HepG2 (cell line): Measurements from ENCODE around the gene TM9SF3. TPM values are rescaled to one million over a fixed set of nuclear protein-coding genes. Genes with fewer than 3 reads are reported as not detected.

Experiments
- AGO1 ChIP-seq: fragments of 200-400 bp; formaldehyde crosslinking; IDR thresholded peaks from 2 replicates; pipeline ENCODE4 v1.6.1; 2017; ENCODE audit warnings: mild to moderate bottlenecking, low read depth, low read length, moderate library complexity; ENCODE audit not compliant: poor library complexity, severe bottlenecking
- ARNTL ChIP-seq: sonication (generic); formaldehyde crosslinking; IDR thresholded peaks from 2 replicates; pipeline ENCODE4 v1.4.0; 2020; ENCODE audit warnings: mild to moderate bottlenecking, missing genetic modification reagents
- FOXO4 ChIP-seq: sonication (generic); formaldehyde crosslinking; conservative IDR thresholded peaks from 2 replicates; pipeline ENCODE4 v1.8.1; 2023; ENCODE audit warnings: missing genetic modification reagents
- HOXA5 ChIP-seq: sonication (generic); formaldehyde crosslinking; IDR thresholded peaks from 2 replicates; pipeline ENCODE4 v1.4.0; 2020; ENCODE audit warnings: missing genetic modification reagents
- JUNB ChIP-seq: sonication (generic); formaldehyde crosslinking; IDR thresholded peaks from 2 replicates; pipeline ENCODE4 v1.8.0; 2022; ENCODE audit warnings: missing genetic modification reagents, mild to moderate bottlenecking, borderline replicate concordance
- KAT2B ChIP-seq: fragments of 150-350 bp; IDR thresholded peaks from 2 replicates; pipeline ENCODE4 v1.6.1; 2014; ENCODE audit warnings: low read depth, low read length, borderline replicate concordance
- KDM5A ChIP-seq: fragments of 200-600 bp; sonication (generic); IDR thresholded peaks from 2 replicates; pipeline ENCODE4 v1.7.0; 2018; ENCODE audit warnings: antibody characterized with exemption, mild to moderate bottlenecking, low read length, borderline replicate concordance
- MIXL1 ChIP-seq: IDR thresholded peaks from 2 replicates; pipeline ENCODE4 v1.6.1; 2016
- NCOA1 ChIP-seq: sonication (generic); formaldehyde crosslinking; IDR thresholded peaks from 2 replicates; pipeline ENCODE4 v1.9.0; 2021; ENCODE audit warnings: missing genetic modification reagents
- NCOA2 ChIP-seq: sonication (generic); formaldehyde crosslinking; IDR thresholded peaks from 2 replicates; pipeline ENCODE4 v1.8.0; 2022; ENCODE audit warnings: inconsistent platforms
- NFATC3 ChIP-seq: sonication (generic); formaldehyde crosslinking; IDR thresholded peaks from 2 replicates; pipeline ENCODE4 v1.5.1; 2020; ENCODE audit warnings: mild to moderate bottlenecking, missing genetic modification reagents
- PAWR ChIP-seq: sonication (generic); formaldehyde crosslinking; IDR thresholded peaks from 2 replicates; pipeline ENCODE4 v1.4.0; 2020; ENCODE audit warnings: missing genetic modification reagents, mild to moderate bottlenecking, borderline replicate concordance
- POGZ ChIP-seq: sonication (generic); formaldehyde crosslinking; IDR thresholded peaks from 2 replicates; pipeline ENCODE4 v1.4.0; 2020; ENCODE audit warnings: mild to moderate bottlenecking, missing genetic modification reagents
- SP1 ChIP-seq, 2 experiments: fragments of 450-650 bp in 1 of 2; sonication (generic) in 1 of 2; formaldehyde crosslinking in 1 of 2; IDR thresholded peaks; 2 replicates each; pipeline versions ENCODE4 v1.4.0 to v1.6.1; 2016 to 2020; ENCODE audit warnings: missing genetic modification reagents in 1 of 2
- ZNF20 ChIP-seq: sonication (generic); formaldehyde crosslinking; IDR thresholded peaks from 2 replicates; pipeline ENCODE4 v1.4.0; 2020; ENCODE audit warnings: mild to moderate bottlenecking, moderate library complexity, missing genetic modification reagents
- ZNF230 ChIP-seq: sonication (generic); formaldehyde crosslinking; IDR thresholded peaks from 2 replicates; pipeline ENCODE4 v1.4.0; 2020; ENCODE audit warnings: mild to moderate bottlenecking, missing genetic modification reagents
- ZNF253 ChIP-seq: sonication (generic); formaldehyde crosslinking; IDR thresholded peaks from 2 replicates; pipeline ENCODE4 v1.8.0; 2022; ENCODE audit warnings: mild to moderate bottlenecking, missing genetic modification reagents, borderline replicate concordance
- ZNF275 ChIP-seq: sonication (generic); formaldehyde crosslinking; IDR thresholded peaks from 2 replicates; pipeline ENCODE4 v1.8.0; 2022; ENCODE audit warnings: missing genetic modification reagents, mild to moderate bottlenecking, inconsistent platforms, borderline replicate concordance
- ZNF501 ChIP-seq: sonication (generic); formaldehyde crosslinking; IDR thresholded peaks from 2 replicates; pipeline ENCODE4 v1.5.1; 2020; ENCODE audit warnings: mild to moderate bottlenecking, moderate library complexity, missing genetic modification reagents
- ZNF543 ChIP-seq: sonication (generic); formaldehyde crosslinking; IDR thresholded peaks from 2 replicates; pipeline ENCODE4 v1.4.0; 2020; ENCODE audit warnings: mild to moderate bottlenecking, missing genetic modification reagents
- ZNF652 ChIP-seq: IDR thresholded peaks from 2 replicates; pipeline ENCODE4 v1.6.1; 2016; ENCODE audit warnings: low read depth, borderline replicate concordance
- polyA plus RNA-seq, 8 experiments: library from polyadenylated mRNA; depleted of rRNA in 3 of 8; stranded (reverse) in 7 of 8; unstranded in 1 of 8; fragments of >200 nt; fragmentation: Illumina TruSeq in 4 of 8; extraction: Trizol in 4 of 8; gene quantifications; 2 replicates each; pipeline versions ENCODE4 v1.2.1 to v1.2.3, GENCODE V29; 2011 to 2016; ENCODE audit warnings: low read depth in 4 of 8, missing spikeins in 1 of 8, mixed read lengths in 1 of 8; ENCODE audit not compliant: insufficient read depth in 1 of 8
- total RNA-seq, 5 experiments: library from RNA; depleted of rRNA; stranded (reverse); fragments of >200 nt; fragmentation: Illumina TruSeq; extraction: Trizol; gene quantifications; 2 replicates each; pipeline ENCODE4 v1.2.3, GENCODE V29; 2016; ENCODE audit warnings: low read depth in 1 of 5
- TF ChIP-seq, protein P1 (sequence below): sonication (generic); IDR thresholded peaks from 2 replicates; pipeline ENCODE4 v1.6.1; 2016; ENCODE audit warnings: low read depth, borderline replicate concordance

The TM9SF3 gene
- total and polyA plus RNA-seq, 2 of the 13 experiments (the other 11 are each of a cell fraction or from before 2014, with no cell fraction given), result 43.8 to 120 TPM

DNA sequence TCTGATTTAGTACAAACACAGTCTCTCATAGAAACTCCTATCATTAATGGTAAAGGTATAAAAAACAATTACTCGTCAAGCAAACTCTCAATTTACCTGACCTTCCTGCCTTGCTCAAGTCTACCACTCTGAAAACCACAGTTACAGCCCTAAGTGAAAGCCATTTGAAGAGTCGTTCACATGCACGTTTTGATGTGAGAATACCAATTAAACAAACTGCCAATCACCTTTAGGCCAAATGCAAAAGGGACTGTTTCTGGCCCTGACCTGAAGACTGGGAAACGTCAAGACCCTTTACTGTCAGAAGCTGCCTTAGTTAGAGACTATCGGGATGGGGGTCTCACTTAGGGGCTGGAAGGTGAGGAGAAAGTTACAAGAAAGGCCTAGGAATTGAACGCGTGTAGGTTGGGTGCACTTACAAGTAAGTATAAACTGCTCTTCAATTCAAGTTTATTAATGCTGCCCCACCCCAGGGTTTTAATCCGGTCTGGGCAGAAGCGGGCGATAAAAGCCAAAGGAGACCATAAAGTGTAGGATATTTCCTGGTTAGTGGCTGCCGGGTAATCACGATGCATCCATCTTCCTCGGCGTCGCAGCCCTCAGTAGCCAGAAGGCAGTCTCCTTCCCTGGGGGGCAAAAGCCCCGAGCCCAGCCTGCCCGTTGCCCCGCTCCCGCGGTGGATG, 935 bp downstream of the TM9SF3 start (continued):
- TF ChIP-seq ZNF275 (no peak), JUNB (no peak), KAT2B (no peak), HOXA5 (CRISPR knock-in tag) (0 out of 2 replicates have a peak, but pooled peaks have one; percentile 33), SP1 (IDR thresholded peaks at IDR 0.05) (no peak), SP1 (CRISPR knock-in tag; IDR thresholded peaks at IDR 0.05) (no peak), ZNF230 (CRISPR knock-in tag) (0 out of 2 replicates have a peak, but pooled peaks have one; percentile 68), ARNTL (0 out of 2 replicates have a peak, but pooled peaks have one; percentile 32), POGZ (CRISPR knock-in tag) (0 out of 2 replicates have a peak, but pooled peaks have one; percentile 8), ZNF652 (CRISPR knock-in tag) (no peak), NCOA1 (no peak), ZNF501 (peak; percentile 73; the same call in 1 of the 2 replicates), KDM5A (0 out of 2 replicates have a peak, but pooled peaks have one; percentile 56), MIXL1 (no peak), NFATC3 (CRISPR knock-in tag) (no peak), ZNF20 (CRISPR knock-in tag) (no peak), NCOA2 (CRISPR knock-in tag) (no peak), ZNF543 (CRISPR knock-in tag) (peak; percentile 34; the same call in 1 of the 2 replicates), ZNF253 (CRISPR knock-in tag) (0 out of 2 replicates have a peak, but pooled peaks have one; percentile 46), AGO1 (no peak), PAWR (CRISPR knock-in tag) (no peak), FOXO4 (no peak)
- TF ChIP-seq, protein P1, sequence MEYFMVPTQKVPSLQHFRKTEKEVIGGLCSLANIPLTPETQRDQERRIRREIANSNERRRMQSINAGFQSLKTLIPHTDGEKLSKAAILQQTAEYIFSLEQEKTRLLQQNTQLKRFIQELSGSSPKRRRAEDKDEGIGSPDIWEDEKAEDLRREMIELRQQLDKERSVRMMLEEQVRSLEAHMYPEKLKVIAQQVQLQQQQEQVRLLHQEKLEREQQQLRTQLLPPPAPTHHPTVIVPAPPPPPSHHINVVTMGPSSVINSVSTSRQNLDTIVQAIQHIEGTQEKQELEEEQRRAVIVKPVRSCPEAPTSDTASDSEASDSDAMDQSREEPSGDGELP, result no peak
